ENCODE data around the gene SYNGR4. TPM values are rescaled to one million over a fixed set of nuclear protein-coding genes. Genes with fewer than 3 reads are reported as not detected.
"Not testable (repeated sequence)": the region's sequence is repeated elsewhere in the genome, so short reads cannot be mapped to it uniquely, and the experiment has no call there.

SYNGR4 gene, protein sequence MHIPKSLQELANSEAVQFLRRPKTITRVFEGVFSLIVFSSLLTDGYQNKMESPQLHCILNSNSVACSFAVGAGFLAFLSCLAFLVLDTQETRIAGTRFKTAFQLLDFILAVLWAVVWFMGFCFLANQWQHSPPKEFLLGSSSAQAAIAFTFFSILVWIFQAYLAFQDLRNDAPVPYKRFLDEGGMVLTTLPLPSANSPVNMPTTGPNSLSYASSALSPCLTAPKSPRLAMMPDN
- not detected for total RNA-seq

DNA sequence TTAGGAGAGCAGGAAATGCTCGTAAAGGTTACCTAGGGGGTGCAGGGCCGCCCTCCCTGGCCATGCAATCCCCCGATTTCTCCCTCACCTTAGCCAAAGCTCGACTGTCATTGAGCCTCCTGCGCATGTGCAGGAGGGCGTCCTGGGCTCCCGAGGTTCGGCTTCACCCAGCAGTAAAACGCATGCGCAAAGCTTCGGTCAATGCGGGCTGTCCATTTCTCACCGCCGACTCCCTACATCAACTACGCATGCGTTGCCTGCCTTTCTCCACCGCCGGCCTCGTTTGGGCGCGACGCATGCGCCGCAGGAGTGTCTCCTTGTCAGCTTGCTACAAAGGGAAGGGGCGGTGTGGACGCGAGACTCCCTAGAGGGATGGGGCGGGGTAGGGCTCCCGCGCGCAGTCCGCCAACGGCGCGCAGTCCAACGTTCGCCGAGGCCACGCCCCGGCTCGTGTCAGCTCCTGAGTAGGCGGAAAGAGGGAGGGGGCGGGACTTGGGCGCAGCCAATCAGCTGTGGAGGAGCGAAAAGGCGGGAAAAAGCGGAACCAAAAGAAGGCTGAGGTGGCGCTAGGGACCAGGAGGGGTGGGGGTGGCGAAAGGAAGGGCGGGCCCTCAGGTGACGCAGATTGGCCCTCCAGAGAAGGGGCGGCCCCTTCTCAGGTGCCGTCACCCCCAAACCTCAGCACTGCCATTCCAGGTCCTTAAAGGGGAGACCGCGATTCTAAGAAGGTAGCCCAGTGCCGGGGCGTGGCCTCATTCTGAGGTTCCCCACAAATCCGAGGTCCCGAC, at the start of gene SYNGR4, which contains the start of gene TMEM143:
SYNGR4 (plus strand) TSS at position 558 of the 788 bp plus-strand sequence. CDS start 1,476 bp downstream, outside the sequence.
TMEM143 (minus strand) TSS at position 131 of the 788 bp plus-strand sequence; CDS start at position 111, 20 bp downstream.
- TF ChIP-seq, protein P1, sequence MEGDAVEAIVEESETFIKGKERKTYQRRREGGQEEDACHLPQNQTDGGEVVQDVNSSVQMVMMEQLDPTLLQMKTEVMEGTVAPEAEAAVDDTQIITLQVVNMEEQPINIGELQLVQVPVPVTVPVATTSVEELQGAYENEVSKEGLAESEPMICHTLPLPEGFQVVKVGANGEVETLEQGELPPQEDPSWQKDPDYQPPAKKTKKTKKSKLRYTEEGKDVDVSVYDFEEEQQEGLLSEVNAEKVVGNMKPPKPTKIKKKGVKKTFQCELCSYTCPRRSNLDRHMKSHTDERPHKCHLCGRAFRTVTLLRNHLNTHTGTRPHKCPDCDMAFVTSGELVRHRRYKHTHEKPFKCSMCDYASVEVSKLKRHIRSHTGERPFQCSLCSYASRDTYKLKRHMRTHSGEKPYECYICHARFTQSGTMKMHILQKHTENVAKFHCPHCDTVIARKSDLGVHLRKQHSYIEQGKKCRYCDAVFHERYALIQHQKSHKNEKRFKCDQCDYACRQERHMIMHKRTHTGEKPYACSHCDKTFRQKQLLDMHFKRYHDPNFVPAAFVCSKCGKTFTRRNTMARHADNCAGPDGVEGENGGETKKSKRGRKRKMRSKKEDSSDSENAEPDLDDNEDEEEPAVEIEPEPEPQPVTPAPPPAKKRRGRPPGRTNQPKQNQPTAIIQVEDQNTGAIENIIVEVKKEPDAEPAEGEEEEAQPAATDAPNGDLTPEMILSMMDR (IDR thresholded peaks at IDR 0.05 in 4 of 5, conservative IDR thresholded peaks at IDR 0.05 in 1 of 5): no peak
- peak in 1 of 2 donors; percentile 35 for TF ChIP-seq POLR2A (IDR thresholded peaks at IDR 0.05)
- intact Hi-C loops (cut with DNase I; ENCODE audit: low total_unique reads): loop anchor here (1.0 to 5.0 kb wide), 5 partner anchors 27 to 107 kb away; partner anchors contain the start of genes CARD8, CYTH2 and KDELR1
- Histone ChIP-seq H3K9me3 (no peaks in the 10 kb centered on the region), H3K27me3 (no peaks in the 10 kb centered on the region), H3K4me1 (peaks cover 4 to 10% of the 10 kb centered on the region in 2 donors), H3K4me3 (peak within 1 kb of the TSS; percentile 75 to 99 (median 84)), H3K36me3 (peaks cover 0 to 5% of the 10 kb centered on the region in 2 donors), H3K27ac (peak within 1 kb of the TSS; percentile 97 to 100 (median 99))
- DNase-seq (peak; percentile 98 to 99), ATAC-seq (peak; percentile 94 to 97)
- in situ Hi-C loops (cut with MboI; ENCODE audit: low sequenced_read_pairs in 4 of 4): no loop called here

DNA sequence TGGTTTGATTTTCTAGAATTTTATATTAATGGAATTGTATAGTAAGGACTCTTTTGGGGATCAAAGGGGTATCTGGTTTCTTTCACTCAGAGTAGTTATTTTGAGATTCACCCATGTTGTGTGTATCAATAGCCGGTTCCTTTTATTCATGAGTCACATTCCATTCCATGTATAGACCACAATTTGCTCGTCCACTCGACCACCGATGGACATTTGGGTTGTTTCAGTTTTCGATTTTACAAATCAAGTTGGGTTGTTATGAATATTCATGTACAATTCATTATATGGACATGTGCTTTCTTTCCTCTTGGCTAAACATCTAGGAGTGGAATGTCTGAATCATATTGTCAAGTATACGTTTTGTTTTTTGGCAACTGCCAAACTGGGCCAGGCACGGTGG, 48.5 kb upstream of the SYNGR4 start:
- in situ Hi-C loops (cut with MboI; ENCODE audit: low sequenced_read_pairs in 4 of 4) (loop anchor here in 2 of 4 donors (25.0 kb wide), 1 partner anchor 272 kb away; no protein-coding TSS in a partner anchor), intact Hi-C loops (cut with DNase I; ENCODE audit: low total_unique reads) (no loop called here)
- DNase-seq (no peak), ATAC-seq (no peak)
- H3K4me3 ChIP-seq: no peak overlapping the region
- no peak overlapping the region for H3K27ac ChIP-seq
- H3K9me3 ChIP-seq: no peaks in the 10 kb centered on the region
- H3K36me3 ChIP-seq: no peaks in the 10 kb centered on the region
- TF ChIP-seq POLR2A (IDR thresholded peaks at IDR 0.05): no peak
- TF ChIP-seq, protein P1 (IDR thresholded peaks at IDR 0.05 in 4 of 5, conservative IDR thresholded peaks at IDR 0.05 in 1 of 5): no peak
- peaks cover 6 to 7% of the 10 kb centered on the region in 2 donors for H3K4me1 ChIP-seq
- no peaks in the 10 kb centered on the region for H3K27me3 ChIP-seq

DNA sequence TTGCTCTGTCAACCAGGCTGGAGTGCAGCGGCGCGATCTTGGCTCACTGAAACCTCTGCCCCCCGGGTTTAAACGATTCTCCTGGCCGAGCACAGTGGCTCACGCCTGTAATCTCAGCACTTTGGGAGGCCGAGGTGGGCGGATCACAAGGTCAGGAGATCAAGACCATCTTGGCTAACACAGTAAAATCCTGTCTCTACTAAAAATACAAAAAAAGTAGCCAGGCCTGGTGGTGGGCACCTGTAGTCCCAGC, 46.5 kb upstream of the SYNGR4 start:
- ATAC-seq; intact Hi-C loops (cut with DNase I; ENCODE audit: low total_unique reads); DNase-seq; H3K27ac ChIP-seq; H3K27me3 ChIP-seq; H3K4me3 ChIP-seq; H3K9me3 ChIP-seq; H3K36me3 ChIP-seq: not testable (repeated sequence)
- in situ Hi-C loops (cut with MboI; ENCODE audit: low sequenced_read_pairs in 4 of 4): loop anchor here in 2 of 4 donors (25.0 kb wide), 1 partner anchor 270 kb away; no protein-coding TSS in a partner anchor
- H3K4me1 ChIP-seq: peaks cover 13 to 17% of the 10 kb centered on the region in 2 donors

DNA sequence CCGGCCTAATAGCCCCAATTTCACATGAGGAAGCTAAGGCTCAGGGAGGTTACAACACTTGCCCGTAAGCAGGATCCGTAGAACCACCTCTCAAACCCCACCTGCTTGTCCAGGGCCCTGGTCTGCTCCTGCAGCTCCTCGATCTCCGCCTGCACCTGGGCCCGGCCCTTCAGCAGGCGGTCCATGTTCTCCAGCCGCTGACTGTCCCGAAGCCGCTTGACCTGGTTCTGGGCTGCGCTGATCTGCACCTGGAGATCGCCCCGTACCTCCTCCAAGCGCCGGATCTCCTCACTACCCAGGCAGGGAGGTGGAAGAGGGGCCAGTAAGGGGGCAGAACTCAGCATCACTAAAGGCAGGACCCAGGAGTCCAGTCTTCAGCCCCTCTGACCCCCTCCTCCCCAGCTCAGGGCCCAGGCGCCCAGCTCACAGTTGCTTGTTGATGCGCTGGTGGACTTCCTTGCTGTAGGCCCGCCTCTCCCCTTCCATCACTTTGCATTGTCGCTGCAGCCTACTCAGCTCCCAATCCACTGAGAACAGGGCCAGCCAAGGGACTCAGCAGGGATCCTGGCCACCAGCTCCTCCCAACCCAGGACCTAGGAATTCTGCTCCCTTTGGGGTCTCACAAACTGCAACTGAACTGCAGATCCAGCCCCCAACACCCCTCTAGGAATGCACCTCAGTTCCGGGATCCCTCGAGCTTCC, 45.7 kb upstream of the SYNGR4 start:
- Histone ChIP-seq H3K36me3 (no peaks in the 10 kb centered on the region), H3K27ac (no peak overlapping the region), H3K27me3 (no peaks in the 10 kb centered on the region), H3K9me3 (no peaks in the 10 kb centered on the region), H3K4me3 (no peak overlapping the region), H3K4me1 (peaks cover 13 to 19% of the 10 kb centered on the region in 2 donors)
- no peak for TF ChIP-seq POLR2A (IDR thresholded peaks at IDR 0.05)
- TF ChIP-seq, protein P1 (IDR thresholded peaks at IDR 0.05 in 4 of 5, conservative IDR thresholded peaks at IDR 0.05 in 1 of 5): no peak
- in situ Hi-C loops (cut with MboI; ENCODE audit: low sequenced_read_pairs in 4 of 4) (loop anchor here in 2 of 4 donors (25.0 kb wide), 1 partner anchor 269 kb away; no protein-coding TSS in a partner anchor), intact Hi-C loops (cut with DNase I; ENCODE audit: low total_unique reads) (no loop called here)
- DNase-seq: no peak
- ATAC-seq: no peak
